Heart right ventricle (tissue), 16 donors: ENCODE measurements around the gene NFYA. TPM values are rescaled to one million over a fixed set of nuclear protein-coding genes. Genes with fewer than 3 reads are reported as not detected.

Experiments
- ATAC-seq, 8 donors: fragments of 200-7000 bp; cut with Tn5 transposase; one replicate each; pipeline ENCODE4 v1.9.1; 2020; ENCODE audit warnings: mild to moderate bottlenecking in 8 of 8, moderate library complexity in 8 of 8, moderate number of reproducible peaks in 1 of 8
- DNase-seq, 2 donors: peaks; one replicate each; pipeline ENCODE4 v3.0.0-alpha.2; 2020
- H3K27ac ChIP-seq, 10 donors: fragments of 200-600 bp; sonication (generic) in 2 of 10; one replicate each; pipeline versions ENCODE4 v1.5.0 to v1.8.0; 2020 to 2022; ENCODE audit warnings: mild to moderate bottlenecking in 3 of 10
- H3K27me3 ChIP-seq, 7 donors: fragments of 200-600 bp; one replicate each; pipeline ENCODE4 v1.8.0; 2021 to 2022; ENCODE audit warnings: mild to moderate bottlenecking in 2 of 7
- H3K36me3 ChIP-seq, 9 donors: fragments of 200-600 bp; sonication (generic) in 1 of 9; one replicate each; pipeline versions ENCODE4 v1.5.0 to v1.8.0; 2020 to 2022; ENCODE audit warnings: mild to moderate bottlenecking in 2 of 9
- H3K4me1 ChIP-seq, 9 donors: fragments of 200-600 bp; sonication (generic) in 1 of 9; one replicate each; pipeline versions ENCODE4 v1.5.0 to v1.8.0; 2020 to 2022; ENCODE audit warnings: mild to moderate bottlenecking in 4 of 9
- H3K4me3 ChIP-seq, 10 donors: fragments of 200-600 bp; sonication (generic) in 2 of 10; one replicate each; pipeline versions ENCODE4 v1.5.0 to v1.8.0; 2020 to 2022; ENCODE audit warnings: mild to moderate bottlenecking in 7 of 10, moderate library complexity in 2 of 10
- H3K9me3 ChIP-seq, 11 donors: fragments of 200-600 bp in 10 of 11; sonication (generic) in 2 of 11; one replicate each; pipeline versions ENCODE4 v1.5.0 to v1.8.0; 2013 to 2022; ENCODE audit warnings: mild to moderate bottlenecking in 2 of 11, control low read depth in 1 of 11, moderate library complexity in 1 of 11
- WGBS, 2 donors: extraction: QIAGEN DNeasy Blood & Tissue Kit; methylation state at CpG; one replicate each; pipeline ENCODE4 v1.1.7; 2013; ENCODE audit warnings: inconsistent platforms in 1 of 2; 5-methylcytosine and 5-hydroxymethylcytosine counted together
- intact Hi-C, 10 donors: fragments of 100-400 bp; cut with DNase I; formaldehyde crosslinking; loops; one replicate each; pipeline versions ENCODE4 v1.11.1 to v1.14.2; 2022
- polyA plus RNA-seq, 2 donors: library from polyadenylated mRNA; stranded (reverse); fragments of 200-250 nt; gene quantifications; one replicate each; pipeline ENCODE4 v1.2.3, GENCODE V29; 2013
- total RNA-seq, 10 donors: library from RNA; stranded (reverse); fragmentation: NEBNext Ultra II Directional in 3 of 10; extraction: Animal tissue kit (Norgen Biotek cat#: 25700) in 3 of 10; gene quantifications; one replicate each; pipeline versions ENCODE4 v1.2.1 to v1.2.4, GENCODE V29; 2021 to 2023
- TF ChIP-seq, protein P1 (sequence below), 9 donors: fragments of 200-600 bp; sonication (generic) in 2 of 9; IDR thresholded peaks; one replicate each; pipeline versions ENCODE4 v1.5.0 to v1.8.0; 2021 to 2022; ENCODE audit warnings: antibody characterized with exemption in 9 of 9, mild to moderate bottlenecking in 5 of 9, moderate library complexity in 1 of 9
- donor health status: Arrhythmogenic right ventricular cardiomyopathy.
- donor health status: ischemic (EF 13 %, LVEDD 7.1; RV severe dilation, severe dysfunction).
- donor health status: healthy with polysubstance abuse.
- donor health status: DM: no; HTN: yes; CAD: no.
- donor health status: DM: no; HTN: no; CAD: no.
- donor health status: ischemic (EF 25% LVEDD 6.9; RV normal size, moderate dysfunction).
- donor health status: ischemic (EF 25% LVEDD 5.7; RV mildly dilated, moderate dysfunction).
- donor health status: healthy.
- donor health status: DM: yes; HTN: yes; CAD: no.
- donor health status: Ischemic cardiomyopathy.
- donor health status: ischemic (EF 35%, LVEDD 5.7; RV mildly dilated, moderate dysfunction).
- donor health status: nonischemic (EF 11% LVEDD 7.7; RV severe dilation, severe dysfunction).
- donor health status: DM: yes; HTN: yes; CAD: no.
- donor health status: PGD.
- donor health status: ischemic (EF 29% LVEDD 5.4; RV normal size, mild dysfunction).
- donor health status: nonischemic (EF 23%, LVEDD 6.1; RV moderate dilation, normal function).

NFYA gene
- total and polyA plus RNA-seq, 12 donors: 4.2 to 12.0 (median 10.3) TPM

DNA sequence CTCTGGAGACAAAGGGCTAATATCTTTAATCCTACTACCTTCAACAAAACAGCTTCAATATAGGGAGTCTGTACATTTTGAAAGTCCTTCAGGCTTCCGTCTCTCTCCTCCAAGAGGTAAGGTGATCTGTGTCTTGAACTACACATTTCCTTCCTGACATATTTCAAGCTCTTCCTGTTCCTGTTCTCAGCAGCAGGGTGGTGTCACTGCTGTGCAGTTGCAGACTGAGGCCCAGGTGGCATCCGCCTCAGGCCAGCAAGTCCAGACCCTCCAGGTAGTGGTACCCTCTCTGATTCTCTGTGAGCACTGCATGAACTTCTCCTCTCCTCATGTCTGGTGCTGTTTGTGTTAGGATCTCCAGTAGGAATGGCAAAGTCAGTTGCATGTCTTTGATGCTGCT lies 7.8 kb downstream of the NFYA start:
- intact Hi-C loops: no loop called here
- WGBS, 2 donors: 66 to 74% methylated on average over 2 of the region's 2 CpGs
- Histone ChIP-seq H3K9me3 (no peaks in the 10 kb centered on the region), H3K4me3 (no peak overlapping the region), H3K27ac (peak overlapping the region in 1 of 10 donors; percentile 76), H3K4me1 (peaks cover 0 to 28% (median 10%) of the 10 kb centered on the region in 9 donors), H3K36me3 (peaks cover 0 to 72% (median 32%) of the 10 kb centered on the region in 9 donors), H3K27me3 (no peaks in the 10 kb centered on the region)
- TF ChIP-seq, protein P1, sequence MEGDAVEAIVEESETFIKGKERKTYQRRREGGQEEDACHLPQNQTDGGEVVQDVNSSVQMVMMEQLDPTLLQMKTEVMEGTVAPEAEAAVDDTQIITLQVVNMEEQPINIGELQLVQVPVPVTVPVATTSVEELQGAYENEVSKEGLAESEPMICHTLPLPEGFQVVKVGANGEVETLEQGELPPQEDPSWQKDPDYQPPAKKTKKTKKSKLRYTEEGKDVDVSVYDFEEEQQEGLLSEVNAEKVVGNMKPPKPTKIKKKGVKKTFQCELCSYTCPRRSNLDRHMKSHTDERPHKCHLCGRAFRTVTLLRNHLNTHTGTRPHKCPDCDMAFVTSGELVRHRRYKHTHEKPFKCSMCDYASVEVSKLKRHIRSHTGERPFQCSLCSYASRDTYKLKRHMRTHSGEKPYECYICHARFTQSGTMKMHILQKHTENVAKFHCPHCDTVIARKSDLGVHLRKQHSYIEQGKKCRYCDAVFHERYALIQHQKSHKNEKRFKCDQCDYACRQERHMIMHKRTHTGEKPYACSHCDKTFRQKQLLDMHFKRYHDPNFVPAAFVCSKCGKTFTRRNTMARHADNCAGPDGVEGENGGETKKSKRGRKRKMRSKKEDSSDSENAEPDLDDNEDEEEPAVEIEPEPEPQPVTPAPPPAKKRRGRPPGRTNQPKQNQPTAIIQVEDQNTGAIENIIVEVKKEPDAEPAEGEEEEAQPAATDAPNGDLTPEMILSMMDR (IDR thresholded peaks at IDR 0.05): no peak
- ATAC-seq (no peak), DNase-seq (no peak)

DNA sequence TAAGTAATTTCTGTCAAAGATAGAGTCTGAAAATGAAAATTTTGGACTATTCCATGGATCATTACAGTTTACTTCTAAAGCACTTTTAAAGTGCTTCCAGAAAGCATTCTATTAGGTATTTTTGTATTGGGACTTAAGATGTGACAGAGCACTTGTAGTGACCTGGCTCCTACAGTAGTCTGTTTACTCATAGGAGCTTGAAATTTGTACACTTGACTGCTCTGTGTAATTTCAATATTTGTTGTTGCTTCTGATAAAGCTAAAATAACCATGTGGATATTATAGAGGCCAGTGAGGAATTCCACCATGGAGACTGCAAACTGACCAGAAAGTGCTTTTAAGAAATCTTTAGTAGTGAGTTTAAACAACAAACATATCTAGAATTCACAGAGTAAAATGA lies 10.3 kb downstream of the NFYA start:
- intact Hi-C loops: no loop called here
- peaks cover 0 to 96% (median 45%) of the 10 kb centered on the region in 9 donors for H3K36me3 ChIP-seq
- H3K27me3 ChIP-seq: no peaks in the 10 kb centered on the region
- H3K4me3 ChIP-seq: no peak overlapping the region
- TF ChIP-seq, protein P1 (IDR thresholded peaks at IDR 0.05): no peak
- peaks cover 0 to 18% (median 0%) of the 10 kb centered on the region in 9 donors for H3K4me1 ChIP-seq
- H3K27ac ChIP-seq: no peak overlapping the region
- ATAC-seq (no peak), DNase-seq (no peak)
- H3K9me3 ChIP-seq: no peaks in the 10 kb centered on the region

DNA sequence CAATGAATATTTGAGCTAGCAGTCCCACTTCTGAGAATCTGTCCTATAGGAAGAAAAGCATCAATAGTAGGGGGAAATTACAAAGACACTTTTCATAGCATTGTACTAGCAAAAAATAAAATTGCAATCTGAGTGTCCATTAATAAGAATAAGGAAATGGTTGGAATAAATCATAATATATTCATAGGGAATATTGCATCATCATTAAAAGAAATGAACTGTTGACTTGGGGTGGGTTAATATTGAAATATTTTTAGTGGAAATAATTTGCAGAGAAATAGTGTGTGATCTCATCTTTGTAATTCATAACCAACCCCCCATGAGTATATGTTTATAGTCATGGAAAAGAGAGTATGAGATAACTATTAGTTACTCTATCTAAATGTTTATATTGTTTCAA lies 12.4 kb downstream of the NFYA start:
- Histone ChIP-seq H3K4me1 (peaks cover 0 to 12% (median 0%) of the 10 kb centered on the region in 9 donors), H3K36me3 (peaks cover 0 to 100% (median 50%) of the 10 kb centered on the region in 9 donors), H3K9me3 (no peaks in the 10 kb centered on the region), H3K27me3 (no peaks in the 10 kb centered on the region), H3K4me3 (no peak overlapping the region), H3K27ac (no peak overlapping the region)
- DNase-seq: no peak
- no peak for ATAC-seq
- intact Hi-C loops: no loop called here
- TF ChIP-seq, protein P1 (IDR thresholded peaks at IDR 0.05): no peak

DNA sequence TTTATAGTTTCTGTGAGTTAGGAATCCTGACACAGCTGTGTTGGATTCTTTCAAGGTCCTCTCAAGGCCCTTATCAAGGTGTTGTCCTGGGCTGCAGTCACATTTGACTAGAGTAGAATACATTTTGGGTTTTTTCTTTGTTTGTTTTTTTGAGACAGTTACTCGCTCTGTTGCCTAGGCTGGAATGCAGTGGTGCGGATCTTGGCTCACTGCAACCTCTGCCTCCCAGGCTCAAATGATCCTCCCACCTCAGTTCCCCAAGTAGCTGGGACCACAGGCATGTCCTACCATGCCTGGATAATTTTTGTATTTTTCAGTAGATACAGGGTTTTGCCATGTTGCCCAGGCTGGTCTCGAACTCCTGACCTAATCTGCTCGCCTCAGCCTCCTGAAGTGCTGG lies 15.7 kb downstream of the NFYA start:
- no peak for ATAC-seq
- no peaks in the 10 kb centered on the region for H3K9me3 ChIP-seq
- WGBS, 2 donors: 93 to 94% methylated on average over 4 of the region's 4 CpGs
- no peak for DNase-seq
- no peak overlapping the region for H3K4me3 ChIP-seq
- peaks cover 0 to 11% (median 0%) of the 10 kb centered on the region in 9 donors for H3K4me1 ChIP-seq
- H3K27ac ChIP-seq: no peak overlapping the region
- TF ChIP-seq, protein P1 (IDR thresholded peaks at IDR 0.05): no peak
- intact Hi-C loops: no loop called here
- H3K36me3 ChIP-seq: peaks cover 2 to 100% (median 50%) of the 10 kb centered on the region in 9 donors
- H3K27me3 ChIP-seq: no peaks in the 10 kb centered on the region
